ENCODE data around the gene KLHL8.

DNA sequence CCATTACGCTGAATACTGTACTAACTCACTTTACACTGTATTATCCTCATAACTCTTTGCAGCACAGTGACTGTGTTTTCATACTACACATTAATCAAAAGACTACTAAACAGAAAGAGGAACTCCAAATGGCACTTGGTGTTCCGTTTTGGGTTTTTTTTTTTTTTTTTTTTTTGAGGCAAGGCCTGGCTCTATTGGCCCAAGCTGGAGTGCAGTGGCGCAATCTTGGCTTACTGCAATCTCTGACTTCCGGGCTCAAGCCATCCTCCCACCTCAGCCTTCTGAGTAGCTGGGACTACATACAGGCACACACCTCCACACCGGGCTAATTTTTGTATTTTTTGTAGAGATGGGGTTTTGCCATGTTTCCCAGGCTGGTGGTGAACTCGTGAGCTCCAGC, 10.7 kb downstream of the KLHL8 start:
- TF ChIP-seq, protein P1, sequence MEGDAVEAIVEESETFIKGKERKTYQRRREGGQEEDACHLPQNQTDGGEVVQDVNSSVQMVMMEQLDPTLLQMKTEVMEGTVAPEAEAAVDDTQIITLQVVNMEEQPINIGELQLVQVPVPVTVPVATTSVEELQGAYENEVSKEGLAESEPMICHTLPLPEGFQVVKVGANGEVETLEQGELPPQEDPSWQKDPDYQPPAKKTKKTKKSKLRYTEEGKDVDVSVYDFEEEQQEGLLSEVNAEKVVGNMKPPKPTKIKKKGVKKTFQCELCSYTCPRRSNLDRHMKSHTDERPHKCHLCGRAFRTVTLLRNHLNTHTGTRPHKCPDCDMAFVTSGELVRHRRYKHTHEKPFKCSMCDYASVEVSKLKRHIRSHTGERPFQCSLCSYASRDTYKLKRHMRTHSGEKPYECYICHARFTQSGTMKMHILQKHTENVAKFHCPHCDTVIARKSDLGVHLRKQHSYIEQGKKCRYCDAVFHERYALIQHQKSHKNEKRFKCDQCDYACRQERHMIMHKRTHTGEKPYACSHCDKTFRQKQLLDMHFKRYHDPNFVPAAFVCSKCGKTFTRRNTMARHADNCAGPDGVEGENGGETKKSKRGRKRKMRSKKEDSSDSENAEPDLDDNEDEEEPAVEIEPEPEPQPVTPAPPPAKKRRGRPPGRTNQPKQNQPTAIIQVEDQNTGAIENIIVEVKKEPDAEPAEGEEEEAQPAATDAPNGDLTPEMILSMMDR (IDR thresholded peaks at IDR 0.05; ENCODE audit: low read depth, low read length, poor library complexity, severe bottlenecking), result no peak
- TF ChIP-seq EZH2phosphoT487 (IDR thresholded peaks at IDR 0.05; ENCODE audit: borderline replicate concordance, low read length), result no peak

All from DOHH2 (cell line).